GM21515 (cell line): ENCODE data around the gene RAB20.
"Not testable (repeated sequence)": the region's sequence is repeated elsewhere in the genome, so short reads cannot be mapped to it uniquely, and the experiment has no call there.

Experiments
- ATAC-seq: cut with Tn5 transposase; IDR thresholded peaks from one replicate; pipeline ENCODE4 v1.9.1; 2021; ENCODE audit not compliant: unreplicated experiment

RAB20 gene

DNA sequence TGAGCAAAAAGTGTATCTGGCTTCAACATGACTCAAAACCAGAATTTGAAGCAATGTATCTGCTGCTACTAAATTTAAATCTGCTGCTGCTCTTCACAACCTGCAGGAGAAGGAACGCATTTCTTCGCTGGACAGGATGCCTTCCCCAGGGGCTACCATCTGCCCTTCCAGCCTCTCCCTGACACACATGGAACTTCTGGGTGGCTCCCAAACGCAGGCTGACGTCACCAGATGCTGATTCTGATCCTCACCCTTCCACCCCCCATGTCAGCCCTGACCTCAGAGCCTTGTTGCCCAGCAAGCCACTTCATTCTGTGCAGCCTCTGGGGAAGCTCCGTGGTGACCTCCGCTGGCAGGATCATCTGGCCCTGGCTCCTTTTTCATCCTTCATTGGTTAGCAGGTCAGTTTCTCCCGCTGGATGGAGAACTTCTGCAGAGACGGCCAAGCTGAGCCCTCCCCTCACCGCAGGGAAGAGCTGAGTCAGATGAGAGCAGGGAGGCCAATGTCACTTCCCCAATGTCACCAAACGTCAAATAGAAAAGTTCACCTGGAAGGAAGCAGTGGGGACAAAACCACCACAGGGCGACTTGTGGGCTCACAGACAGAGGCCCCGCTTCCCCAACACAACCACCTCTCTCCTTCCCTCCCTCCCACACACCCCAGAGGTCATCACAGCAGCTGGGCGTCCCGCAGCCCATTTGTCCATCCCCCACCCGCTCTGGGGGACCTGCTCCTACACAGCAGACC, 14.0 kb upstream of the RAB20 start:
- ATAC-seq, result peak; percentile 77

- ATAC-seq, result no peak
Observed at GRCh38 chr13:110574161-110574560, 12.6 kb upstream of the RAB20 start.

GRCh38 chr13:110572778-110573118, 11.2 kb upstream of the RAB20 start:
- peak; percentile 60 for ATAC-seq

- no peak for ATAC-seq
Observed at GRCh38 chr13:110571896-110572777, 10.6 kb upstream of the RAB20 start.

DNA sequence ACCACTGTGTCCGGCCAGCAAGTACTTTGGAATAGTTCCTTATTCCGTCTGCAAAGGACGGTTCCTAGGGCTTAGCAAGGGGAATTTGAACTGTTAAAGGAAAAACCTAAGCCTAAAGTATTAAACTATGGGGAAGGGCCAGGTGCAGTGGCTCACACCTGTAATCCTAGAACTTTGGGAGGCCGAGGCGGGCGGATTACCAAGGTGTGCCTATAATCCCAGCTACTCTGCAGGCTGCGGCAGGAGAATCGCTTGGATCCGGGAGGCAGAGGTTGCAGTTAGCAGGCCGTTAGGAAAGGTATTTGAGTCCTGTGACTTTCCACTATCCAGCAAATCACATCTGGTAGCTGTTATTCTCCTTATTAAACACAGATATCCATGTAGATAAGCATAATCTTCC, 9.4 kb upstream of the RAB20 start:
- ATAC-seq, result no peak

DNA sequence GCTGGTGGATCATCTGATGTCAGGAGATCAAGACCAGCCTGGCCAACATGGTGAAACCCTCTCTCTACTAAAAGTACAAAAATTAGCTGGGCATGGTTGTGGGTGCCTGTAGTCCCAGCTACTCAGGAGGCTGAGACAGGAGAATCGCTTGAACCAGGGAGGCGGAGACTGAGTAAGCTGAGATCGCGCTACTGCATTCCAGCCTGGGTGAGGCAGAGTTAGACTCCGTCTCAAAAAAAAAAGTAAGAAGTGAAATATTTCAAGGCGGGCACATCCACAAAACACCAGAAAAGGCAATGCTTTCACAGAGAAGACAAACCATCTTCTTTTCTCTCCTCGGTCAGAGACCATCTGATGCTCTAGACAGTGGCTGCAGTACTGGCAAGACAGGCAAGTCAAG, 8.4 kb upstream of the RAB20 start:
- not testable (repeated sequence) for ATAC-seq

- no peak for ATAC-seq
Observed at GRCh38 chr13:110568612-110569011, 7.1 kb upstream of the RAB20 start.

GRCh38 chr13:110566171-110566570, 4.6 kb upstream of the RAB20 start:
- ATAC-seq, result no peak

DNA sequence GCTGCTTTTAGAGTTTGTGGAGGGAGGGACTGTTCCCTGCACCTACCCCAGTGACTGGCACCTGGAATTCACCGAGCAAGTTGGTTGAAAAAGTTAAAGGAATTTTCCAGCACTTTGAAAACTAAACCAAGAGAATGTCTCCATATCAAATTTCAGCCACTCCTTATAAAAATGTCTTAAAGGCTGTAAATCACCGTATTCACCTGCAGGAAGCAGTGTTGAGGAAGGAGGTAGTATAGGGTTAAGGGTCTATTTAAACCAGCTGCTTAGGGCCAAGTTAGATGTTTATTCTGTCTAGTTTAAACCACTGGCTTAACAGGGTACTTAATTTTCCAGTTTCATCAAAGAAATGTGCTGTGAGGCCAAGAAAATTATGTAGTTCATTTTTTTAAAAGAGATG, 3.8 kb upstream of the RAB20 start:
- no peak for ATAC-seq

- no peak for ATAC-seq
Observed at GRCh38 chr13:110564472-110564985, 3.0 kb upstream of the RAB20 start.

DNA sequence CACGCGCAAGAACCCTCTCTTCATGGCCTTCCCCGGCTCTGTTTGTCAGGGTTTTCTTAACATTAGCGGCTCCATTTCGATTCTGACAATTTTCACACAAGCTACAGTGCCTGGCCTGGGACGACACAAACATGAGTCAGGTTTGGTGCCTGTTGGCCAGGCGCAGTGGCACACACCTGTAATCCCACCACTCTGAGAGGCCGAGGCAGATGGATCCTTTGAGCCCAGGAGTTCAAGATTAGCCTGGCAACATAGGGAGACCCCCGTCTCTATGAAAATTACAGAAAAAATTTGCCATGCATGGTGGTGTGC, 1.9 kb upstream of the RAB20 start:
- no peak for ATAC-seq

GRCh38 chr13:110562696-110563462, 1.4 kb upstream of the RAB20 start:
- no peak for ATAC-seq

DNA sequence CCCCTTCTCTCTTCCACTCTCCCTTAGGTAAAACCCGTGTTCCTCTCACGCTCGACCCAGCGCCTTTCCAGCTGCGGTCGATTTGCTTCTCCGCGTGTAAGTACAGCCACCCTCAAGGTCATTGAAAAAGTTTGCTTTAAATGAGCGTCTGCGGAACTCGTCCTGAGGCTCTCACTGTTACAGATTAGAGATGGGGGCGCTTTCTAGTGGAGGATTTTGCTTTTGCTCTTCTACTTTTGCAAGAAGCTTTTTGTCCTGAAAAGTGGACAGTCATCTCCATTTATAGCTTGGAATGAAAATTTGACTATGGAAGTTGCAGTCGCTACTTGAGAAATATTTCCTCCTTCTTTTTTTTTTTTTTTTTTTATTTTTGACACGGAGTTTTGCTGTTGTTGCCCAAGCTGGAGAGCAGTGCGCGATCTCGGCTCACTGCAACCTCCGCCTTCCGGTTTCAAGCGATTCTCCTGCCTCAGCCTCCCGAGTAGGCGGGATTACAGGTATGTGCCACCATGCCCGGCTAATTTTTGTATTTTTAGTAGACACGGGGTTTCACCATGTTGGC, 595 bp upstream of the RAB20 start:
- ATAC-seq, result no peak

GRCh38 chr13:110560601-110561343, 750 bp downstream of the RAB20 start:
- ATAC-seq, result no peak

DNA sequence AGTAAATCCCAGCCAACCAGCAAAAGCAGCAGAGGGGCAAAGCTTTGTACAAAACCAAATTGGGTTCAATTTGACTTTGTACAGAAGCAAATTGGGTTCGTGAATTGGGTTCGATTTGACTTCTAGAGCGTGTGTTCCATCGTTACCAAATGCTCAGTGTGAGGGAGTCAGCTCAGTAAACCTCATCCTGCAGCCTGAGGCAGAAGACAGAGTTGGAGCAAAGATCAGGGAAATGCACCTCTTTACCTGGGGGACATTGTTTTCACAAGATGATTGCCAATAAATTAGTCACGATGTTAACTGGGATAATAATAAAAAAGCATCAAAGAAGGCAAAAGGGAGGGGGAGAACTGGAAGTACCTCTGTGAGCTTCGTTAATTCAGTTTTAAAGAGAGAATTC, 1.5 kb downstream of the RAB20 start:
- ATAC-seq, result no peak

GRCh38 chr13:110559429-110559943, 2.0 kb downstream of the RAB20 start:
- no peak for ATAC-seq

- no peak for ATAC-seq
Observed at GRCh38 chr13:110557610-110558305, 3.8 kb downstream of the RAB20 start.

DNA sequence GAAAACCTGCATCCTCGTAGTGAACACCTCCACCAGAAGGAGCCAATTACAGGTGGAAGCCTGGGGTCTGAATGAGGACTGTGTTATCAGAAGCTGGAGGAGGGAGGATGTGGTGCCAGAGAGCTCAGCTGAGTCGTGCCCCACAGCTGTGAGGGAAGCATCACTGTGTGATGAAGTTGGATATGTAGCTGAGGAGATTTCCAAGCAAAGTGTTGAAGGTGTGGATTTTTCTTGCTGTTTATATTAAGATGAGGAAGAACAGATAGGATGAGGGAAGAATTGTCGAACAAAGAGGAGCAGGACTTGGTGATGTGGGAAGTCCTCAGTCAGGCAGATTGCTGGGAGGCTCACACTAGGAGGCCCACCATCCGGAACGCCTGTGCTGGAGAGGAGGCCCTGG, 4.4 kb downstream of the RAB20 start:
- ATAC-seq, result no peak

- no peak for ATAC-seq
Observed at GRCh38 chr13:110556224-110556606, 5.3 kb downstream of the RAB20 start.
